GM18520 (cell line): Measurements from ENCODE around the gene TDRD3.
"Not testable (repeated sequence)": the region's sequence is repeated elsewhere in the genome, so short reads cannot be mapped to it uniquely, and the experiment has no call there.

Experiments used
- ATAC-seq: cut with Tn5 transposase; IDR thresholded peaks from one replicate; pipeline ENCODE4 v1.9.1; 2021; ENCODE audit not compliant: unreplicated experiment

Gene TDRD3

DNA sequence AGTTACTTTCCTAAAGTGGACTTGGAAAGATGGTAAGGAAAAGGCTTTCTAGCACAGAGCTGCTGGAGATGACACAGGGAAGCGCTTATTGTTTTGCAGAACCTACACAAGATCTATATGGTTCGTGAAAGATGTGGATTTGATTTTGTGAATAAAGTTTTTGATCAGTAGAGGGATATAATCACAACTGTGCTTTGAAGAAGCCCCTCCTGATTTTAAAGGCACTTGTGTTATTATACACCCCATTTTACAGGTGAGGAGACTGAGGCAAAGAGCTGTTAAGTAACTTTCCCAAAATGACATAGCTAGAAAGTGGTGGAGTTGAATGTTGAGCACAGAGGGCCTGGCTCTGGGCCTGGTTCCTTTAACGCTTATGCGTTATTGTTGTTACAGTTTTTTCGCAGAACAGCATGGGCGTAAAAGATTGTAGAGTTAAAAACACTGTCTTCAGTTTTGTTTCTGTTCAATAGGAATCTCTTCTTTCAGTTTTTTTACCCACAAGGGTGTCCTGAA lies 1.4 kb downstream of the TDRD3 start:
- ATAC-seq: no peak

DNA sequence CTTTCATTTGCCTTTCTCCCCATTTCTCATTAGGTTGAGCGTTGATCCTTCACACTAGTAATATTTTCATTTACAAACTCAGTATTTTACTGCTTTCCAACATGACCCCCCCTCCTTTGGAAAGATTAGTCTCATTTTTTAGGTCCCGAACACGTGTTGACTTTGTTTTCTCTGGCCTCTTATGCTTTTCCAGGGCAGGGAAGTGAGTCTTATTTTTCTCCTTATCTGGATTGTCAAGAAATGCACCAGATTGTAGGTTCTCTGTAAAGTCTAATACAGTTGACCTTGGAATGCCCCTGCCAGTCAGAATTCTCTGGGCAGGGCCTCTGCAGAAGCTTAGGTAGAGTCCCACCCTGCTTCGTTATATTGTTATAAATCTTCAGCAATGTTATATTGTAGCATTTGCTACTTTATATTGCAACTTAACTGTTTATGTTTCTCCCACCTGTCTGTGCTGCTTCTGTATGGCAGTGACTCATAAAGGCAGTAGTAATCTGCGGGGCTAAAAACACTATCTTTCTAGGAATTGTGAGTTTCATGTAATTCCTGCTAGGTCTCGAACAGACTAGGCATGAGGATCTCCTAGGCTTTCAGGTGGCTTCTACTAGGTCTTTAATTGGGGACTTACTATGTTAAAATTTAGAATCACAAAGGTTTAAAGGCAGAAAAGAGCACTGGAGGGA lies 2.0 kb downstream of the TDRD3 start:
- ATAC-seq: no peak

DNA sequence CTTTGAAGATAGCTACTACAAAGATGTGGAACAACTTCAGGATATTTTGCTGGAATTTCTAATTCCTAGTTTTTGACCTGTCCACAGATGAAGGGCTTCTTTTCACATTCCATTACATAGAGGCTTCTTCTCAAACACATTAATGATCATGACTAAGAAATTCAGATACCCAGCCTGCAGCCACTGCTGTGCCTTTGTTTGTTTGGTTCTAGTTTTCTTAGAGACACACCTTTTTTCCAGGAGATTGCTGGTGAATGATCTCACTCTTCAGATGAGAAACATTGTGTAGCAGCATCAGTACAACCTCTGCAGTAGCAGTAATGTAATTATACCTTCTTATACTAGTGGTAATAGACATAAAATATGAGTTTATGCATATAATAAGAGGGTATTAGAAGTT lies 5.0 kb downstream of the TDRD3 start:
- no peak for ATAC-seq

DNA sequence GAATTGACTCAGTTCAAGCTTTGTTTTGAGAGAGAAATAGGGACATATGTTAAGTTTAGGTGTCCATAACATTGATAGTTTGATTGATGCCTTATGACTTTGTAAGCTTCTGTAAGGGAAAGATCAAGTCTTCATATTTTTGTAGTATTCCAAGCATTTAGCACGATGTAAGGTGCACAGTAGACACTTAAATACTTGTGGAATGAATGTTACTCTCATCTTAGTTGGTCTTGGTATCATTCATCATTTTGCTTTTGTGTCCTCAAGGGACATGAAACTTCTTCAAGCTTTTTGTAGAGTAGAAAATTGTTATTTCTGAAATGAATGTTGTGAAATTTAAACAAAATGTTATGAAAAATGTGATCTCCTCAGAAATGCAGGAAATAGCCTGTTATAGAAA lies 10.1 kb downstream of the TDRD3 start:
- ATAC-seq: no peak

DNA sequence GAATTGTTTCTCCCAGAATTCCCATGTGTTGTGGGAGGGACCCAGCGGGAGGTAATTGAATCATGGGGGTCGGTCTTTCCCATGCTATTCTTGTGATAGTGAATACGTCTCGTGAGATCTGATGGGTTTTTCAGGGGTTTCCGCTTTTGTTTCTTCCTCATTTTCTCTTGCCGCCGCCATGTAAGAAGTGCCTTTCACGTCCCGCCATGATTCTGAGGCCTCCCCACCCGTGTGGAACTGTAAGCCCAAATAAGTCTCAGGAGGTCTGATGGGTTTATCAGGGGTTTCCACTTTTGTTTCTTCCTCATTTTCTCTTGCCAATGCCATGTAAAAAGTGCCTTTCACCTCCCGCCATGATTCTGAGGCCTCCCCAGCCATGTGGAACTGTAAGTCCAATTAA lies 10.8 kb downstream of the TDRD3 start:
- not testable (repeated sequence) for ATAC-seq

DNA sequence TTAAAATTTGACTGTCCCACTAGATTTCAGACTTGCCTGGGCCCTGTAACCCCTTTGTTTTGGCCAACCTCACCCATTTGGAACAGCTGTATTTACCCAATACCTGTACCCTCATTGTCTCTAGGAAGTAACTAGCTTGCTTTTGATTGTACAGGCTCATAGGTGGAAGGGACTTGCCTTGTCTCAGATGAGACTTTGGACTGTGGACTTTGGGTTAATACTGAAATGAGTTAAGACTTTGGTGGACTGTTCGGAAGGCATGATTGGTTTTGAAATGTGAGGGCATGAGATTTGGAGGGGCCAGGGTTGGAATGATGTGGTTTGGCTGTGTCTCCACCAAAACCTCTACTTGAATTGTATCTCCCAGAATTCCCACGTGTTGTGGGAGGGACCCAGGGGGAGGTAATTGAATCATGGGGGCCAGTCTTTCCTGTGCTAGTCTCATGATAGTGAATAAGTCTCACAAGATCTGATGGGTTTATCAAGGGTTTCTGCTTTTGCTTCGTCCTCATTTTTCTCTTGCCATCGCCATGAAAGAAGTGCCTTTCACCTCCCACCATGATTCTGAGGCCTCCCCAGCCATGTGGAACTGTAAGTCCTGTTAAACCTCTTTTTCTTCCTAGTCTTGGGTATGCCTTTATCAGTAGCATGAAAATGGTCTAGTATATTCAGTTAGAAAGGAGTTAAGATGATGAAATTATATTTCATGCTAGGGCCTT lies 12.7 kb downstream of the TDRD3 start:
- not testable (repeated sequence) for ATAC-seq

DNA sequence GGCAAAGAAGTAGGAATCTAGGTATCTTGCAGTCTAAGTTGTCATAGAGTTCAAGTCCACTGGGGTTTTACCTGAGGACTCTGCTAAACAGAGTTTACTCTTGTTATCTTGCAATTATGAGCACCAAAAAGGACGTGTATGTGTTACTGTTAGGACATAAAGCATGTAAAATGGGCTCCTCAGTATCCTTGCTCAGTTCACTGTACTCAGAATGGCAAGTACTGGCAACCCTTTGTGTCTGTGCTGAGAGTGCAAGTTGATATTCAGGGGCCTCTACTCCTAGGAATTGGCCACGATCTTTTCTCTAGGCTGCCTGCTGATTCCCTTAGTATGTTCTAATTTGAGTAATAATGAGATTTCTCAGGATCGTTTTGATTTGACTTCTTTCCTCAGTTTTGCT lies 13.3 kb downstream of the TDRD3 start:
- no peak for ATAC-seq

DNA sequence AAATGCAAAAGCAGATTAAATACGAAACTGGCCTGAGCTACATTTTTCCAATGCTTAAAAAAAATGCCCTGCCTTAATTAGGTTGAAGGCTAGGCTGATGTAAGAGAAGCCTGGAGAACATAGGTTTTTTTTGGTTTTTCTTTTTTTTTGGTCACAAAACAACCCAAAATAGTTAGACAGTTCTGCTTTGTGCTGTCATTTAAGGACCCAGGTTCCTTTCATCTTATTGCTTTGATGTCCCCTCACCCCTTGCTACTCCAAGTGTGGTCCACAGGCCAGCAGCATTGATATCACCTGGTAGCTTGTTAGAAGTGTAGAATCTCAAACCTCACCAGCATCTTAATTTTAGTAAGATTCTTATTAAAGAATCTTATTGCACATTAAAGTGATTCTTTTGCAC lies 14.4 kb downstream of the TDRD3 start:
- no peak for ATAC-seq

DNA sequence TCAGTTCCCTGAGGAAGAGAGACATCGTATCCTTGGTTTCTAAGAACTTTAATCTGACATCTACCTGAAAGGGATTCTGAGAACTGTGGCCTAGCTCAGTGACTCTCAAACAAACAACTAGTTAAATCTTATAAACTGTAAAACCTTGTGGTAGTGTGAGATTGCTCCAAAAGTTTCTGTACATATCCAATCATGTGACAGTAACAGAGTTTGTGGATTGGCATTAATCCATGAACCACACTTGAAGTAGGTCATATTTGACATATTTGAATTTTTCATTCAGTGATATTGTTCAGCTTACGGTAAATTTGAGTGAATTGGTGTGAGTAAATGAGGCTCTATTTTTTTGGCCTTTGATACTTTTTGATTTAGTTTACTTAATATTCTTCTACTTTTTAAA lies 15.0 kb downstream of the TDRD3 start:
- no peak for ATAC-seq

DNA sequence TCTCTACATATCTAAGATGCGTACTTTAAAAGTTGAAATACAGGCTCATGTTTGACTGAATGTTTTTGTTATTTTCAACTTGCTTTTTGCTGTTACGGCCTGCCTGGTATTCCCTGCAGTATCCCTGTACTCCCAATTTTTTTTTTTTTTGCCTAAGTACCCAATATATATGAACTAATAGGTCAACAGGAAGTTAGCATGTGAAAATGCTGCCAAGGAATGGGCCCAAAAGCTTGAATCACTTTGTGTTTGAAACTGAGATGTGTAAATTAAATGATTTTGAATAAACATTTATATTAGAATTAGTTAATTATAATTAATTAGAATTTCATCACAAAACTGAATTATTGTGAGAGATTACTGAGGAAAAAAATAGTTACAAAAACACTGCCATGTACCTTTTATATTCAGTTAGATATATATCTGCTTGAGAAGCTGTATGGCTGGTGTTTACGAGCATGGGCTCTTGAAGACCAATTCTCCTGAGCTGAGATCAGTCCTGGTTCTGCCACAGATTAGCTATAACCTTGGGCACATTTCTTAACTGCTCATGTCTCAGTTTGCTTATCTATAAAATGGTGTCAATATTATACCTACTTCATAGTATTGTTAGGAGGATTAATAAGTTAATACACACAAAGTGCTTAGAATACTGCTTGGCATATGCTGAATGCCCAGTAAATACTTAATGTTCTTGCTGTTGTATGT lies 16.0 kb downstream of the TDRD3 start:
- no peak for ATAC-seq

DNA sequence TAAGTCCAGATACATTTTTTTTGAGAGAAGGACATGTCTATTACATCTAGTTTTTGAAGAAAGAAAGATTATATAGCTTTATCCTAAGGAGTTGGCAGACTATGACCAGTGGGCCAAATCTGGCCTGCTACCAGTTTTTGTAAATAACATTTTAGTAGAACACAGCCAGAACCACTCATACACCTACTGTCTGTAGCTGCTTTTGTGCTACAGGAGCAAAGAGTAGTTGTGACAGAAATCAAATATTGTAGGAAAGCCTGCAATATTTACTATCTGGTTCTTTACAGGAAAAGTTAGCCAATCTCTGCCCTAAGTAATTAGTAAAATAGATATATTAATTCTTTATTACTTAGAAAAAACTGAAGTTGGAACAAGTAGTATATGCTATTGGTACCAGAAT lies 17.2 kb downstream of the TDRD3 start:
- no peak for ATAC-seq

DNA sequence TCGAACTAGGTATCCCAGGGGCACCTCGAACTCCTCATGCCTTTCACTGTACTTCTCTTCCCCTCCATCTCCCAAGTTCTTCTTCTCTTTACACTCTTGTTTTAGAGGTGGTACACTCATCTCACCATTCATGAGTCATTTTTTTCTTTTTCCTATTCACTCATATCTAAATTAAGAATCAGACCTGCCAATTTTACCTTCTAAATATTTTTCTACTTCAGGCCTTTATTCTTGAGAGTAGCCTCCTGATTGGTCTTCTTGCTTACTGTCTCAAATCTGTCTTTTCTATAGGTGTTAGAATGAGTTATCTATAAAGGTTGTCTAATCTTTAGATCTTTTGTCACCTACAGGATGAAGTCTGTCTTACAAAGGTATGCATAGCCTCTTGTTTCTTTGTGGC lies 20.7 kb downstream of the TDRD3 start:
- ATAC-seq: no peak

DNA sequence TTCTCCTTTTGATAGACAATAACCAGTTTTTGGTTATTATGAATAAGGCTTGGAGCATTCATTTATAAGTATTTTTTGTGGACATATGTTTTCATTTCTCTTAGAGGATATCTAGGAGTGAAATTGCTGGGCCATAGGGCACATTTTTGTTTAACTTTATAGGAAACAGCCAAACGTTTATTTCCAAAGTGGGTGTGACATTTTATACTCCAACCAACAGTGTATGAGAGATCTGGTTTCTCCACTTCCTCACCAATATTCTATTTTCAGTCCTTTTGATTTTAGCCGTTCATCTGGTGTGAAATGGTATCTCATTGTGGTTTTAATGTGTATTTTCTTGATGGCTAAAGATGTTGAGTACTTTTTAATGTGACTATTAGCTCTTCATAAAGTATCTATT lies 21.9 kb downstream of the TDRD3 start:
- ATAC-seq: no peak

DNA sequence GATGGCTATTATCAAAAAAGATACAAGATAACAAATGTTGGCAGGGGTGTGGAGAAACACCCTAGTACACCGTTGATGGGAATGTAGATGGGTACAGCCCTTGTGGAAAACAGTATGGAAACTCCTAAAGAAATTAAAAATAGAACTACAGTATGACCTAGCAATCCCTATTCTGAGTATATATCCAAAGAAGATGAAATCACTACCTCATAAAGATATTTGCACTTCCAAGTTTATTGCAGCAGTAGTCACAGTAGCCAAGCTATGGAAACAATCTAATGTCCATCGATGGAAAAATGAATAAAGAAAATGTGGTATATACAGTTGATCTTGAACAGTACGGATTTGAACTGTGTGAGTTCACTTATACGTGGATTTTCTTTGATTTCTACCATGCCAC lies 28.3 kb downstream of the TDRD3 start:
- no peak for ATAC-seq

DNA sequence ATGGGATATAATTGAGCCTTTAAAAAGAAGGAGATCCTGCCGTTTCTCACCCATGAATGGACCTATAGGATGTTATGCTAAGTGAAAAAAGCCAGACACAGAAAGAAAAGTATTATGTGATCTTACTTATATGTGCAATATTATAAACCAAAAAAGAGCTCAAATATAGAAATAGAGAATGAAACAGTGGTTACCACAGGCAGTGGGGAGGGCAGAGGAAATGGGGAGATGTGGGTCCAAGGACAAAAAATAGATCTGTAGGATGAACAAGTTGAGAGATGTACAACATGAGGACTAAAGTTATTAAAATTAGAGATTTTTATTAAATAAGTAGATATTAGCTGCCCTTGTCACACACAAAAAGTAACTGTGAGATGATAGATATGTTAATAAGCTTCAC lies 29.1 kb downstream of the TDRD3 start:
- no peak for ATAC-seq

DNA sequence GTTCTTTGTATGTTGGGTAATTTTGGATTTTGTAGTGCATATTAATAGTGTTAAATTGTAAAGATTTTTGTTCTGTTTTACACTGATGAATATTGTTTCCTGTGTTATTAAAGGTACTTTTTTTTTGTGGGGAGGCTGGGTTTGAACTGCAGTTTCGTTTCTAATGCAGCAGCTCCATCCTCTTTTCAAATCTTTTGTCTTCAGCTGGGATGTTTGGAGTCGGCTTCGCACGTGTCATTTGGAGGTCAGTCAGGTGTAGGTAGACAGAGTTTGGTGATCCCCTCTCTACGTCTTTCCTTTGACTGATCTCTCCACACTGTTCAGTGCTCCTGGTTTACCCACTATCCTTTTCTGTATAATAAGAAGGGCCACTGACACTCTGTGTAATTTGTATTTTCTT lies 30.3 kb downstream of the TDRD3 start:
- peak; percentile 41 for ATAC-seq

DNA sequence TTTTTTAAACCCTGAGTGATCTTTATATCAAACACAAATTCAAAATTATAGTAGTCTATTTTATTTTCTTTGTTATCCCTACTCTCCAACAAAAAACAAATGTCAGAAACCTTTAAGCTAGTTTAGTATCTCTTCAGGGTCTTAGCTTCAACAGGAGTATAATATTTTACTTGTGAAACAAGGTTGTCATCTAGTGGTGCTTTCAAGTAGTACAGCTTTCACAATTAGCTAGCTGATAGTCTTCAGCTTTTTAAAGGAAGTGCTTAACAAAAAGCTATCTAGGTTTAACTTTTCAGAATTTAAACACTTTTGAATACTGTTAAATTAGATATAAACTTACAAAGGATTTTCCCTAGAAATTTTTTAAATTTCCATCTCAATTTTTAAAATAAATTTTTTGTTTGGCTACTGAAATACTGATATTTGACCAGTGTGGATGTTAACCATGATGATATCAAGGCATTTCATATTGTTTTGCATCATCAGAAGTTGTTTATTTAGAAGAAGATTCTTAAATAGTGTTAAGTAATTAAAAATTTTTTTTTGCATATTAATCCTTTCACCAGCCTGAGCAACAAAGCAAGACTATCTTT lies 34.2 kb downstream of the TDRD3 start:
- peak; percentile 60 for ATAC-seq

DNA sequence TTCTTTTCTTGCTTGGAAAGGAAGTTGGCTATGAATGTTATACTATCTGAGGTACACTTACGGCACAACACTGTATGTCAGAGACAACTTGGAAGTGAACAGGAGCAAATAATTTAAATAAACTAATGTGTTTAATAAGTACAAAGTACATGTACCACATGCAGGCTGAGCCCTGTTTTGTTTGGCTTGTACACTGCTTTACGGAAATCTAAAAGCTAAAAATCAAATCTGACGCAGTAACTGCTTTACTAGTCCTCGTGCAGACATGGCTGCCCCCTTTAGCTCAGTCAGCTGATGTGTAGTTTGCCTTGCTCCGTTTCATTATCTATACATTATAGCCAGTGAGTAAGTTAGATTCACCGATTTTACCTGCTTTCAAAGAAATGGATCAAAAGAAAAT lies 36.5 kb downstream of the TDRD3 start:
- ATAC-seq: no peak

DNA sequence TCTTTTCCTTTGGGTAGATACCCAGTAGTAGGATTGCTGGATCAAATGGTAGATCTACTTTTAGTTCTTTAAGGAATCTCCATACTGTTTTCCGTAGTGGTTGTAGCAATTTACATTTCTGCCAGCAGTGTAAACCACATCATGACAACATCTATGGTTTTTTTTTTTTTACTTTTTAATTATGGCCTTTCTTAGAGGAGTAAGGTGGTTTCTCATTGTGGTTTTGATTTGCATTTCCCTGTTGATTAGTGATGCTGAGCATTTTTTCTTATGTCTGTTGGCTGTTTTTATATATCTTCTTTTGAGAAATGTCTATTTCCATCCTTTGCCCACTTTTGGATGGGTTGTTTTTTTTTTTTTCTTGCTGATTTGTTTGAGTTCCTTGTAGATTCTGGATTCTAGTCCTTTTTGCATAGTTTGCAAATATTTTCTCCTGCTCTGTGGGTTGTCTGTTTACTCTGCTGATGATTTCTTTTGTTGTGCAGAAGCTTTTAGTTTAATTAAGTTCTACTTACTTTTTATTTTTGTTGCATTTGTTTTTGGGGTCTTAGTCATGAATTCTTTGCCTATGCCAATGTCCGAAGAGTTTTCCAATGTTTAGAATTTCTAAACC lies 38.8 kb downstream of the TDRD3 start:
- peak; percentile 79 for ATAC-seq

DNA sequence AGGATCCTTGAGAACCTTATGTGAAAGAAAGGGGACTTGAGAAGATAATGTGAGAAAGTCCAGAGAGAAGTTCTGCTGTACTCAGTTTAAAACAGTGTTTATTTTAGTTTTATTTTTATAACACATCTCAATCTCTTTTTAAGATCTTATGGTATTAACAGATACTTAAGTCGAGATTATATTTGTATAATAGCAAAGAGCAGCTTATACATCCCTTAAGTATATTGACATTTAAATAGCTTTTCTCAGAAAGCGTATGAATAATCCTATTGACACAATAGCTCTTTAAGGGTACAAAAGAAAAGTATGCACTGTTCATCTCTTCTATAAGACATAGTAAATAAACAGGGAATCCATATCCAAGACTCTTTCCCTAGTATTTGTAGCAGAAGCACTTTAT lies 42.2 kb downstream of the TDRD3 start:
- ATAC-seq: no peak

DNA sequence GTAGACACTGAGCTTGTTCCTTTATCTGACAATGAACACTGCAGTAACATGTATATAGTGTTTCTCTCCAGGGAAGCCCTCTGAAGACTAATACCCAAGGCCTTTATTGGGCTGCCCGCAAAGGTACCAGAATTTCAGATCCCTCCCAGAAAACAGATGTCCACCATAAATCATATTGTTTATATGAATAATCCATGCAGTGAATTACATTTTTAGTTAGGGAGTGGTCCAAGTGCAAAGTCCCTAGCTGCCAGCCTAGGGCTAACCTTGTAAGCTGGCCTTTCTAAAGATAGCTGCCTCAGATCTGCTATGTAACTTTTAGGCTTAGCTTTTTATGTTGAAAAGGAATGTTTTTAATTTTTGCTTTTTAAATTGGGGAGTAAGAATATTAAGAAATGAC lies 44.7 kb downstream of the TDRD3 start:
- ATAC-seq: no peak
